K562 (cell line): Measurements from ENCODE around the gene FOXRED2. TPM values are rescaled to one million over a fixed set of nuclear protein-coding genes. Genes with fewer than 3 reads are reported as not detected.

Source experiments
- ATAC-seq: fragments of 200-7000 bp; cut with Tn5 transposase; 3 replicates; pipeline ENCODE4 v1.9.1; 2020; ENCODE audit warnings: moderate library complexity
- BruUV-seq: library from RNA; stranded (reverse); fragments of 400-500 nt; replicated peaks from 2 replicates; lab custom pipeline; 2021; lab: Mats Ljungman, UMichigan
- CTCF ChIA-PET: fragments of 300-600 bp; formaldehyde crosslinking; extraction: SDS; loops from one replicate; lab custom pipeline; 2021; ENCODE audit warnings: low intra/inter-chr PET ratio; lab: Yijun Ruan, JAX
- POLR2A ChIA-PET: fragments of 300-600, 350-650 bp; sonication (Branson Sonifier 250); formaldehyde crosslinking; extraction: SDS; loops from one replicate; lab custom pipeline; 2021; ENCODE audit warnings: antibody characterized with exemption, inconsistent platforms; lab: Yijun Ruan, JAX
- DNase-seq, 4 experiments: peaks; one replicate each; pipeline versions ENCODE4 v3.0.0 to v3.0.0-alpha.2; 2011 to 2018; ENCODE audit warnings: low spot score in 3 of 4, mixed read lengths in 3 of 4; ENCODE audit errors: extremely low read depth in 1 of 4
- FAIRE-seq: peaks from 2 replicates; lab custom pipeline; 2011; peaks lifted over from hg19 to GRCh38; lab: Jason Lieb, UNC
- H2AFZ ChIP-seq: 2 replicates; pipeline ENCODE4 v1.6.0; 2011; ENCODE audit warnings: low read depth, low read length, control low read depth, inconsistent platforms
- H3K27ac ChIP-seq: fragments of 200-600 bp; 3 replicates; pipeline ENCODE4 v1.8.0; 2011; ENCODE audit warnings: low read depth, mild to moderate bottlenecking, control low read depth, inconsistent platforms, low read length, moderate library complexity, mixed read lengths; ENCODE audit errors: extremely low read depth
- H3K27me3 ChIP-seq, 2 experiments: fragments of 300-600 bp in 1 of 2; 2 replicates in 1 of 2; 3 replicates in 1 of 2; pipeline versions ENCODE4 v1.6.0 to v1.8.0; 2011; ENCODE audit warnings: inconsistent platforms in 2 of 2, low read length in 2 of 2, mild to moderate bottlenecking in 1 of 2, mixed read lengths in 1 of 2, moderate library complexity in 1 of 2; ENCODE audit not compliant: control insufficient read depth in 2 of 2, insufficient read depth in 2 of 2
- H3K36me3 ChIP-seq: fragments of 300-600 bp; 3 replicates; pipeline ENCODE4 v1.8.0; 2011; ENCODE audit warnings: mild to moderate bottlenecking, low read length, inconsistent platforms; ENCODE audit not compliant: control insufficient read depth, insufficient read depth
- H3K4me1 ChIP-seq, 2 experiments: fragments of 200-600 bp in 1 of 2; replicated peaks in 1 of 2; 2 replicates in 1 of 2; 3 replicates in 1 of 2; pipeline versions ENCODE4 v1.5.1 to v1.8.0; 2011; ENCODE audit warnings: inconsistent platforms in 2 of 2, low read length in 2 of 2, mild to moderate bottlenecking in 1 of 2, mixed read lengths in 1 of 2, moderate library complexity in 1 of 2; ENCODE audit not compliant: control insufficient read depth in 2 of 2, insufficient read depth in 2 of 2
- H3K4me2 ChIP-seq: 2 replicates; pipeline ENCODE4 v1.6.1; 2011; ENCODE audit warnings: low read length, control low read depth, inconsistent platforms, mixed read lengths; ENCODE audit not compliant: insufficient read depth
- H3K4me3 ChIP-seq: fragments of 200-600 bp; sonication (generic), shearing (Covaris generic); 2 replicates; pipeline ENCODE4 v1.5.1; 2016; ENCODE audit warnings: control low read depth, inconsistent platforms
- H3K79me2 ChIP-seq: fragments of 200-600 bp; 3 replicates; pipeline ENCODE4 v1.8.0; 2011; ENCODE audit warnings: low read length, inconsistent platforms; ENCODE audit not compliant: control insufficient read depth, insufficient read depth
- H3K9ac ChIP-seq, 2 experiments: 2 replicates each; pipeline versions ENCODE4 v1.6.0 to v1.6.1; 2011; ENCODE audit warnings: low read depth in 2 of 2, low read length in 2 of 2, control low read depth in 1 of 2, inconsistent platforms in 1 of 2, mild to moderate bottlenecking in 1 of 2, mixed read lengths in 1 of 2; ENCODE audit not compliant: insufficient read depth in 1 of 2
- H3K9me1 ChIP-seq: one replicate; pipeline ENCODE4 v1.6.0; 2011; ENCODE audit warnings: inconsistent platforms, mild to moderate bottlenecking, low read length, moderate library complexity; ENCODE audit not compliant: control insufficient read depth, insufficient read depth
- H3K9me3 ChIP-seq: replicated peaks from 2 replicates; pipeline ENCODE4 v1.5.1; 2011; ENCODE audit warnings: low read depth, low read length, inconsistent platforms; ENCODE audit not compliant: control insufficient read depth, insufficient read depth
- H4K20me1 ChIP-seq: replicated peaks from 2 replicates; pipeline ENCODE4 v1.6.1; 2011; ENCODE audit warnings: low read length, inconsistent platforms, mixed read lengths; ENCODE audit not compliant: control insufficient read depth, insufficient read depth
- C11orf30 ChIP-seq: fragments of 450-650 bp; IDR thresholded peaks from 2 replicates; pipeline ENCODE4 v1.6.1; 2016; ENCODE audit warnings: low read depth, mild to moderate bottlenecking
- CBFA2T2 ChIP-seq: fragments of 450-650 bp; conservative IDR thresholded peaks from 2 replicates; pipeline ENCODE4 v1.6.1; 2017; ENCODE audit warnings: mild to moderate bottlenecking
- CBFA2T3 ChIP-seq: fragments of 450-650 bp; IDR thresholded peaks from 2 replicates; pipeline ENCODE4 v1.6.1; 2017
- FOSL1 ChIP-seq: fragments of 200-800 bp; sonication (Bioruptor generic); conservative IDR thresholded peaks from 2 replicates; pipeline ENCODE4 v1.6.1; 2016; ENCODE audit warnings: missing genetic modification characterization, missing compliant biosample characterization
- GATAD2B ChIP-seq: fragments of 450-650 bp; IDR thresholded peaks from 2 replicates; pipeline ENCODE4 v1.6.1; 2017; ENCODE audit warnings: mild to moderate bottlenecking, borderline replicate concordance
- JUND ChIP-seq, 2 experiments: IDR thresholded peaks; 2 replicates in 1 of 2; 3 replicates in 1 of 2; pipeline ENCODE4 v1.6.1; 2011; ENCODE audit warnings: borderline replicate concordance in 2 of 2, low read depth in 2 of 2, low read length in 2 of 2, improper control_type of control experiment in 1 of 2, missing biosample characterization in 1 of 2, missing genetic modification characterization in 1 of 2, missing genetic modification reagents in 1 of 2
- KLF1 ChIP-seq: fragments of 450-650 bp; IDR thresholded peaks from 2 replicates; pipeline ENCODE4 v1.6.1; 2016; ENCODE audit warnings: missing genetic modification characterization, missing compliant biosample characterization
- MCM3 ChIP-seq: fragments of 450-650 bp; IDR thresholded peaks from 2 replicates; pipeline ENCODE4 v1.6.1; 2016
- MCM5 ChIP-seq: fragments of 450-650 bp; IDR thresholded peaks from 2 replicates; pipeline ENCODE4 v1.6.1; 2016; ENCODE audit warnings: low read depth
- NFIC ChIP-seq: fragments of 450-650 bp; IDR thresholded peaks from 2 replicates; pipeline ENCODE4 v1.6.1; 2017; ENCODE audit warnings: mild to moderate bottlenecking, inconsistent platforms
- PTRF ChIP-seq: fragments of 450-650 bp; IDR thresholded peaks from 2 replicates; pipeline ENCODE4 v1.6.1; 2016; ENCODE audit warnings: mild to moderate bottlenecking, missing genetic modification characterization, missing compliant biosample characterization
- RBM25 ChIP-seq: fragments of 200-400 bp; formaldehyde crosslinking; IDR thresholded peaks from 2 replicates; pipeline ENCODE4 v1.6.1; 2018; ENCODE audit warnings: low read length, low read depth, moderate library complexity; ENCODE audit not compliant: severe bottlenecking
- SLC30A9 ChIP-seq: fragments of 250-450 bp; sonication (Bioruptor Pico); IDR thresholded peaks from 2 replicates; pipeline ENCODE4 v1.8.0; 2022; ENCODE audit warnings: mild to moderate bottlenecking, moderate library complexity
- TCF3 ChIP-seq: sonication (generic); formaldehyde crosslinking; IDR thresholded peaks from 2 replicates; pipeline ENCODE4 v1.4.0; 2020; ENCODE audit warnings: mild to moderate bottlenecking, missing genetic modification reagents
- YY1 ChIP-seq, 3 experiments: IDR thresholded peaks; 2 replicates each; pipeline ENCODE4 v1.6.1; 2011; ENCODE audit warnings: low read length in 2 of 3, mild to moderate bottlenecking in 2 of 3, moderate library complexity in 2 of 3, borderline replicate concordance in 1 of 3, control low read depth in 1 of 3, low read depth in 1 of 3; ENCODE audit not compliant: insufficient read depth in 3 of 3, insufficient replicate concordance in 2 of 3, control insufficient read depth in 1 of 3, insufficient read length in 1 of 3; ENCODE audit errors: extremely low read depth in 1 of 3
- ZFP30 ChIP-seq: fragments of 250-450 bp; sonication (Bioruptor Pico); IDR thresholded peaks from 2 replicates; pipeline ENCODE4 v1.8.0; 2022; ENCODE audit warnings: moderate library complexity, mild to moderate bottlenecking, inconsistent platforms, borderline replicate concordance
- ZFP36 ChIP-seq: fragments of 150-350 bp; IDR thresholded peaks from 2 replicates; pipeline ENCODE4 v1.6.1; 2018; ENCODE audit warnings: low read length, low read depth; ENCODE audit not compliant: partially characterized antibody
- ZKSCAN8 ChIP-seq: fragments of 200-800 bp; sonication (Bioruptor generic); IDR thresholded peaks from 2 replicates; pipeline ENCODE4 v1.6.1; 2016; ENCODE audit warnings: missing genetic modification characterization, missing compliant biosample characterization
- ZNF134 ChIP-seq: fragments of 250-450 bp; sonication (Bioruptor Pico); conservative IDR thresholded peaks from 2 replicates; pipeline ENCODE4 v1.4.0; 2020
- WGBS: fragments of 100-300 bp; shearing (Covaris generic); methylation state at CpG from one replicate; pipeline ENCODE4 v1.1.6; 2016; ENCODE audit warnings: low coverage, mixed read lengths; ENCODE audit not compliant: insufficient coverage; ENCODE audit errors: missing lambda C conversion rate; 5-methylcytosine and 5-hydroxymethylcytosine counted together
- in situ Hi-C: fragments of 300-500 bp; cut with MboI; formaldehyde crosslinking; loops from 4 replicates; pipeline ENCODE4 v1.15.0; 2018; ENCODE audit warnings: inconsistent platforms, mixed read lengths
- intact Hi-C: fragments of 100-400 bp; cut with micrococcal nuclease; formaldehyde crosslinking; loops from 2 replicates; pipeline ENCODE4 v1.14.2; 2022
- polyA plus RNA-seq, 8 experiments: library from polyadenylated mRNA; depleted of rRNA in 4 of 8; stranded (reverse) in 5 of 8; unstranded in 3 of 8; fragments of >200 nt; fragmentation: Nextera tagmentation in 2 of 8; fragmentation: Illumina TruSeq in 1 of 8; extraction: Ambion mirVana in 2 of 8; extraction: Trizol in 1 of 8; gene quantifications; 2 replicates each; pipeline versions ENCODE4 v1.2.1 to v1.2.3, GENCODE V29; 2011 to 2014; ENCODE audit warnings: inconsistent platforms in 1 of 8, missing spikeins in 1 of 8
- total RNA-seq, 7 experiments: library from RNA; depleted of rRNA in 6 of 7; stranded (reverse); fragments of >200 nt in 6 of 7; fragmentation: Illumina TruSeq in 2 of 7; extraction: Trizol in 2 of 7; gene quantifications; 2 replicates each; pipeline versions ENCODE4 v1.2.1 to v1.2.3, GENCODE V29; 2011 to 2021; ENCODE audit warnings: low replicate concordance in 1 of 7
- TF ChIP-seq, protein P1 (sequence below), 3 experiments: fragments of 200-800 bp in 1 of 3; sonication (Bioruptor generic) in 1 of 3; sonication (generic) in 1 of 3; formaldehyde crosslinking in 1 of 3; IDR thresholded peaks; 2 replicates each; pipeline versions ENCODE4 v1.6.1 to v1.8.0; 2016 to 2022; ENCODE audit warnings: mild to moderate bottlenecking in 2 of 3, missing compliant biosample characterization in 2 of 3, missing genetic modification characterization in 2 of 3, missing genetic modification reagents in 1 of 3
- TF ChIP-seq, protein P2 (sequence below): sonication (generic); IDR thresholded peaks from 2 replicates; pipeline ENCODE4 v1.6.1; 2016

Gene FOXRED2
- total and polyA plus RNA-seq, 9 of the 15 experiments (the other 6 are each of a cell fraction or from before 2014, with no cell fraction given), result 2.8 to 48.4 (median 7.8) TPM

DNA sequence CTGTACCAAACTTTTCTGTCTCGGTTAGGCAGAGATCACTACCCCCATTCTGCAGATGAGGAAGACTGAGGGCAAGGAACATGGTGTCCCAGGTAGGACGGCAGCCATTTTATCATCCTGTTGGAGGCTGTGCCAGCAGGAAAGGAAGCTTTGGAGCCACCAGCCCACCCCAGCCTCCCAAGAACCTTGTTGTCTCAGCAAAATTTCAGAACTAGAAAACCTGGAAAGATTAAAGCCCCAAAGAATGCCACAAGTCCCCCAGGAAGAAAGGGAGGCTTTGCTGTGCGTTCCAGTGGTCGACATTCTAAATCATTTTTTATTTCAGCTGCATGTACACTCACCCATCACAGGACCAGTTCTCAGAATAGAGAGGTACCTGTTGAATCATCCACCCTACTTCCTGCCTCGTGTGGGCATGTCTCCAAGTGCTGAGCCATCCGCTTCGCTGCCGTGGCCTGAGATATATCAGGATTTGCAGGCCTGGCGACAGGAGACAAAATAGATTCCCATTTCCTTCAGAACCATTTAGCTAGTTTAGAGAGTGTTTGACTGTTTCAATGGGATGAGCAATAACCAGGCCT is 35.1 kb upstream of the FOXRED2 start:
- Histone ChIP-seq H3K79me2 (no peaks in the 10 kb centered on the region), H3K4me3 (no peak overlapping the region), H3K4me2 (peak overlapping the region; percentile 60; the same call in 1 of the 2 replicates), H4K20me1 (no peaks in the 10 kb centered on the region), H3K9me3 (no peaks in the 10 kb centered on the region), H3K36me3 (no peaks in the 10 kb centered on the region), H3K4me1 (peaks cover 0 to 15% of the 10 kb centered on the region in 2 experiments; a peak in 3 of 5 replicates), H3K27me3 (no peaks in the 10 kb centered on the region), H3K9ac (no peak overlapping the region), H3K27ac (no peak overlapping the region; the same call in 2 of the 3 replicates), H3K9me1 (no peaks in the 10 kb centered on the region), H2AFZ (peak overlapping the region; percentile 59)
- BruUV-seq, result no TSS peak
- 11% methylated on average over 9 of the region's 9 CpGs for WGBS
- ChIA-PET POLR2A (interaction anchor here (2.2 kb wide), 1 partner anchor 12 kb away, joined by 11 read pairs; the partner anchor contains the start of gene EIF3D), CTCF (no interaction called here)
- DNase-seq (peak in 2 of 4 experiments; percentile 56 to 74), ATAC-seq (peak; percentile 44), FAIRE-seq (peak; percentile 85)
- in situ Hi-C loops, result loop anchor here (10.0 kb wide), 1 partner anchor 323 kb away; the partner anchor contains the start of gene NCF4
- intact Hi-C loops, result no loop called here
- TF ChIP-seq C11orf30, result peak; percentile 23; the same call in 1 of the 2 replicates
- no peak for TF ChIP-seq KLF1 (tag)
- no peak for TF ChIP-seq ZNF134
- no peak for TF ChIP-seq ZKSCAN8 (CRISPR knock-in tag)
- TF ChIP-seq TCF3 (CRISPR knock-in tag), result peak; percentile 18; the same call in 1 of the 2 replicates
- TF ChIP-seq NFIC, result peak; percentile 84
- TF ChIP-seq MCM5, result no peak
- TF ChIP-seq YY1 (IDR thresholded peaks at IDR 0.05; ENCODE audit: borderline replicate concordance in 1 of 3, control insufficient read depth in 1 of 3, extremely low read depth in 1 of 3, insufficient read depth in 3 of 3, insufficient read length in 1 of 3, insufficient replicate concordance in 2 of 3, low read depth in 1 of 3, low read length in 2 of 3), result peak in 1 of 3 experiments; percentile 70
- TF ChIP-seq, protein P1, sequence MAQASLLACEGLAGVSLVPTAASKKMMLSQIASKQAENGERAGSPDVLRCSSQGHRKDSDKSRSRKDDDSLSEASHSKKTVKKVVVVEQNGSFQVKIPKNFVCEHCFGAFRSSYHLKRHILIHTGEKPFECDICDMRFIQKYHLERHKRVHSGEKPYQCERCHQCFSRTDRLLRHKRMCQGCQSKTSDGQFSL (CRISPR knock-in tag; IDR thresholded peaks at IDR 0.05), result no peak
- TF ChIP-seq, protein P1 (tag; IDR thresholded peaks at IDR 0.05), result no peak
- peak; percentile 52 for TF ChIP-seq CBFA2T3
- TF ChIP-seq MCM3, result no peak
- TF ChIP-seq PTRF (tag), result no peak
- TF ChIP-seq GATAD2B, result no peak
- TF ChIP-seq, protein P2, sequence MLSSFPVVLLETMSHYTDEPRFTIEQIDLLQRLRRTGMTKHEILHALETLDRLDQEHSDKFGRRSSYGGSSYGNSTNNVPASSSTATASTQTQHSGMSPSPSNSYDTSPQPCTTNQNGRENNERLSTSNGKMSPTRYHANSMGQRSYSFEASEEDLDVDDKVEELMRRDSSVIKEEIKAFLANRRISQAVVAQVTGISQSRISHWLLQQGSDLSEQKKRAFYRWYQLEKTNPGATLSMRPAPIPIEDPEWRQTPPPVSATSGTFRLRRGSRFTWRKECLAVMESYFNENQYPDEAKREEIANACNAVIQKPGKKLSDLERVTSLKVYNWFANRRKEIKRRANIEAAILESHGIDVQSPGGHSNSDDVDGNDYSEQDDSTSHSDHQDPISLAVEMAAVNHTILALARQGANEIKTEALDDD, result no peak
- peak; percentile 99 for TF ChIP-seq RBM25
- TF ChIP-seq CBFA2T2, result 0 out of 2 replicates have a peak, but pooled peaks have one; percentile 14
- TF ChIP-seq FOSL1 (tag), result peak; percentile 80
- TF ChIP-seq ZFP30, result no peak
- TF ChIP-seq JUND (IDR thresholded peaks at IDR 0.05; ENCODE audit: borderline replicate concordance, low read depth, low read length), result peak; percentile 74
- TF ChIP-seq JUND (tag; IDR thresholded peaks at IDR 0.05; ENCODE audit: borderline replicate concordance, low read depth, low read length), result peak; percentile 28; the same call in 1 of the 3 replicates
- TF ChIP-seq SLC30A9, result no peak
- TF ChIP-seq ZFP36, result no peak
